GM23248 (cell line): Measurements from ENCODE around the gene RITA1.

Experiments
- EZH2 ChIP-seq: fragments of 200-600 bp; sonication (generic); IDR thresholded peaks from 2 replicates; pipeline ENCODE4 v1.6.1; 2018; ENCODE audit warnings: antibody characterized with exemption, mild to moderate bottlenecking; ENCODE audit not compliant: insufficient read depth, poor library complexity, severe bottlenecking
- EZH2phosphoT487 ChIP-seq: fragments of 200-600 bp; sonication (generic); IDR thresholded peaks from 2 replicates; pipeline ENCODE4 v1.6.1; 2018; ENCODE audit warnings: antibody characterized with exemption, moderate library complexity, mild to moderate bottlenecking, low read depth; ENCODE audit not compliant: insufficient read depth

DNA sequence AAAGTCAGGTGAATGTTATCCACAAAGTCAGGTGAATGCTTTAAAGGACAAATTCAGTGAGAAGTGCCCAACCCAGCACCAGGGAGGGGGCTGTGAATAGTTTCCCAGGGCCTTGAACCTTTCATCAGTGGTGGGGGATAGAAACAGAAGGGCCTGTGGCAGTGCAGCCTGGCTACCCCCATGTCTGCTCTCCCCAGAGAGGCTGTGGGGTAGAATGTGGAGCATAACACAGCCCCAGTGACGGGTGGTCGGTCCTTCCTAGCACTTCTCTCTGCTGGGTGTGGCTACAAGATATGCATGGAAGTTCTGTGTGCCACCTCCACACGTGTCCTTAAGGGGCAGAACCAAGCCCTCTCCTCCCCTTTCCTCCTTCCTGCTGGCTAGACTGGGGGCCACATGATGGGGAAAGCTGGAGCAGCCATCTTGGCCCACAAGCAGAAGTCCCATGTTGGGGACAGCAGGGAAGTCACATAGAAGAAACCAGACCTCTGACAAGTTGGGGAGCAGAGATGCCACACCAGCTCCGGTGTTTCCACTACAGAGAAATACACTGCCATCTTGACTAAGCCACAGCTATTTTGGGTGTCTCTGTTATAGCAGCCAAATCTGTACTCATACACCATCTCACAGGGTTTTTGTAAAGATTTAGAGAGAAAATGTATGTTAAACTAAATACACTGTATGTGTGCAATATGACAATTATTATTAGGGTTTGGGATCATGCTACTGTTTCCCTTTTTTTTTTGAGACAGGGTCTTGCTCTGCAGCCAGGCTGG lies 17.0 kb downstream of the RITA1 start:
- no peak for TF ChIP-seq EZH2
- no peak for TF ChIP-seq EZH2phosphoT487
